PC-9 (cell line): ENCODE results near the gene PIPOX. TPM values are rescaled to one million over a fixed set of nuclear protein-coding genes. Genes with fewer than 3 reads are reported as not detected.

ENCODE experiments used
- BruUV-seq: library from RNA; stranded (reverse); fragments of 400-500 nt; replicated peaks from 2 replicates; lab custom pipeline; 2021; lab: Mats Ljungman, UMichigan
- CTCF ChIA-PET: fragments of 300-600 bp; sonication (Branson Sonifier 250); formaldehyde crosslinking; loops from one replicate; lab custom pipeline; 2022; ENCODE audit warnings: antibody characterized with exemption; lab: Charles Lee
- POLR2A ChIA-PET: fragments of 300-600 bp; sonication (Branson Sonifier 250); formaldehyde crosslinking; loops from one replicate; lab custom pipeline; 2022; ENCODE audit warnings: antibody characterized with exemption; ENCODE audit not compliant: unreplicated experiment; lab: Charles Lee
- DNase-seq, 2 experiments: peaks; one replicate each; pipeline versions ENCODE4 v3.0.0 to v3.0.0-alpha.2; 2015 to 2022; ENCODE audit warnings: mixed read lengths in 1 of 2
- H2AFZ ChIP-seq: fragments of 200-600 bp; sonication (generic); 2 replicates; pipeline ENCODE4 v1.8.1; 2017; ENCODE audit warnings: antibody characterized with exemption
- H3F3A ChIP-seq: fragments of 200-600 bp; sonication (generic); 2 replicates; pipeline ENCODE4 v1.8.1; 2017; ENCODE audit warnings: antibody characterized with exemption, mild to moderate bottlenecking, low read depth; ENCODE audit not compliant: insufficient read depth
- H3K27ac ChIP-seq: fragments of 200-600 bp; sonication (generic); 2 replicates; pipeline ENCODE4 v1.6.1; 2016; ENCODE audit warnings: mixed run types
- H3K27me3 ChIP-seq: fragments of 200-600 bp; sonication (generic); 2 replicates; pipeline ENCODE4 v1.6.1; 2016; ENCODE audit warnings: low read depth, mixed run types; ENCODE audit not compliant: insufficient read depth
- H3K36me3 ChIP-seq: fragments of 200-600 bp; sonication (generic); 2 replicates; pipeline ENCODE4 v1.6.1; 2016; ENCODE audit warnings: low read depth, mixed run types
- H3K4me1 ChIP-seq: fragments of 200-600 bp; sonication (generic); replicated peaks from 2 replicates; pipeline ENCODE4 v1.6.1; 2016; ENCODE audit warnings: mixed run types; ENCODE audit not compliant: insufficient read depth
- H3K4me2 ChIP-seq: fragments of 200-600 bp; sonication (generic); 2 replicates; pipeline ENCODE4 v1.6.1; 2017; ENCODE audit warnings: mixed run types
- H3K4me3 ChIP-seq: fragments of 200-600 bp; sonication (generic); 2 replicates; pipeline ENCODE4 v1.6.1; 2016; ENCODE audit warnings: mixed run types
- H3K79me2 ChIP-seq: fragments of 200-600 bp; sonication (generic); 2 replicates; pipeline ENCODE4 v1.6.1; 2017; ENCODE audit warnings: low read depth, mixed run types
- H3K9me2 ChIP-seq: fragments of 200-600 bp; sonication (generic); 2 replicates; pipeline ENCODE4 v1.8.1; 2017; ENCODE audit warnings: mild to moderate bottlenecking; ENCODE audit not compliant: insufficient read depth
- H3K9me3 ChIP-seq: fragments of 200-600 bp; sonication (generic); 2 replicates; pipeline ENCODE4 v1.8.1; 2016; ENCODE audit warnings: low read depth; ENCODE audit not compliant: insufficient read depth
- H4K20me1 ChIP-seq: fragments of 200-600 bp; sonication (generic); 2 replicates; pipeline ENCODE4 v1.8.1; 2017; ENCODE audit not compliant: insufficient read depth
- CTCF ChIP-seq: fragments of 200-600 bp; sonication (generic); conservative IDR thresholded peaks from 2 replicates; pipeline ENCODE4 v1.6.1; 2017; ENCODE audit warnings: mixed run types, antibody characterized with exemption, mild to moderate bottlenecking, moderate library complexity
- EZH2 ChIP-seq: fragments of 200-600 bp; sonication (generic); IDR thresholded peaks from 2 replicates; pipeline ENCODE4 v1.8.0; 2017; ENCODE audit warnings: antibody characterized with exemption, low read depth
- intact Hi-C: fragments of 100-400 bp; cut with micrococcal nuclease; formaldehyde crosslinking; loops from one replicate; pipeline ENCODE4 v1.10.0; 2022; ENCODE audit not compliant: unreplicated experiment
- total RNA-seq: library from RNA; stranded (reverse); gene quantifications from 2 replicates; pipeline ENCODE4 v1.2.3, GENCODE V29; 2021

PIPOX gene
- total RNA-seq, 1 experiment from 2014 or later, result 2.8 TPM

DNA sequence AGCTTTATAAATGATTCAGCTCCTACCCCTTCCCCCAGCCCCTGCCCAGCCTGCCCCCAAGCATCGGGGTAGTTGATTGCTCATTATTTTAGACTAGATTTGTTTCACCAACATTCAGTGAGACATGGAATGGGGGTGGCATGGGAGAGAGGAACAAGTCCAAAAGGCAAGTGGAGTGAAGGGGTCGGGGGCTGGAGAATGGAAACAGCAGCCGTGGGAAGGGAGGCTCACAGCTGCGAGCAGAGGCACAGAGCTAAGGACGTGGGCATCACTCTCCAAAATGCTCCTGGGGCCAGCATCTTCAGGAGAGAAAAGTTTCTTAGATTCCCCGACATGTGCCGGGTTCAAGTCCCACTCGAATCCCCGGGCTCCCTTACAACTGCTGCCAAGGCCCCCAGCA lies 19.3 kb downstream of the PIPOX start:
- H3F3A ChIP-seq, result no peaks in the 10 kb centered on the region
- peaks cover 6% of the 10 kb centered on the region; the same call in 1 of the 2 replicates for H3K4me1 ChIP-seq
- intact Hi-C loops, result no loop called here
- DNase-seq, result no peak
- H3K9me2 ChIP-seq, result no peaks in the 10 kb centered on the region
- no peaks in the 10 kb centered on the region for H3K36me3 ChIP-seq
- no peak overlapping the region for H3K4me3 ChIP-seq
- H3K79me2 ChIP-seq, result no peaks in the 10 kb centered on the region
- TF ChIP-seq CTCF (no peak), EZH2 (no peak)
- no peak overlapping the region for H2AFZ ChIP-seq
- no TSS peak for BruUV-seq
- CTCF ChIA-PET, result interaction anchor here (0.6 kb wide), 1 partner anchor 8 kb away, joined by 3 read pairs; no protein-coding TSS in a partner anchor
- POLR2A ChIA-PET, result no interaction called here
- H4K20me1 ChIP-seq, result no peaks in the 10 kb centered on the region
- no peak overlapping the region for H3K27ac ChIP-seq
- no peaks in the 10 kb centered on the region for H3K9me3 ChIP-seq
- no peak overlapping the region for H3K4me2 ChIP-seq
- H3K27me3 ChIP-seq, result no peaks in the 10 kb centered on the region

- Histone ChIP-seq H3K27me3 (no peaks in the 10 kb centered on the region), H3K4me1 (peaks cover 6% of the 10 kb centered on the region; the same call in 1 of the 2 replicates), H3K4me3 (no peak overlapping the region), H3K9me3 (no peaks in the 10 kb centered on the region), H3K9me2 (no peaks in the 10 kb centered on the region), H4K20me1 (no peaks in the 10 kb centered on the region), H3K4me2 (no peak overlapping the region), H3K79me2 (no peaks in the 10 kb centered on the region), H2AFZ (no peak overlapping the region), H3F3A (peaks cover 7% of the 10 kb centered on the region; the same call in 1 of the 2 replicates), H3K27ac (no peak overlapping the region), H3K36me3 (no peaks in the 10 kb centered on the region)
- POLR2A ChIA-PET, result no interaction called here
- no TSS peak for BruUV-seq
- no peak for DNase-seq
- TF ChIP-seq CTCF (no peak), EZH2 (no peak)
- CTCF ChIA-PET, result no interaction called here
- intact Hi-C loops, result no loop called here
Measured at GRCh38 chr17:29063992-29064391, 21.1 kb downstream of the PIPOX start.

- Histone ChIP-seq H3K27me3 (no peaks in the 10 kb centered on the region), H3K9me2 (no peaks in the 10 kb centered on the region), H2AFZ (no peak overlapping the region), H3F3A (peaks cover 7% of the 10 kb centered on the region), H3K4me3 (no peak overlapping the region), H3K4me1 (no peaks in the 10 kb centered on the region), H3K4me2 (no peak overlapping the region), H3K36me3 (no peaks in the 10 kb centered on the region), H3K79me2 (no peaks in the 10 kb centered on the region), H4K20me1 (no peaks in the 10 kb centered on the region), H3K9me3 (no peaks in the 10 kb centered on the region), H3K27ac (no peak overlapping the region)
- ChIA-PET POLR2A (interaction anchor here (0.6 kb wide), 1 partner anchor 10 kb away, joined by 6 read pairs; no protein-coding TSS in a partner anchor), CTCF (no interaction called here)
- no TSS peak for BruUV-seq
- intact Hi-C loops, result no loop called here
- DNase-seq, result no peak
- TF ChIP-seq EZH2 (no peak), CTCF (no peak)
Measured at GRCh38 chr17:29066047-29066446, 23.1 kb downstream of the PIPOX start.
